Kidney (tissue), 14 donors: Measurements from ENCODE around the gene SLC25A30. TPM values are rescaled to one million over a fixed set of nuclear protein-coding genes. Genes with fewer than 3 reads are reported as not detected.
"Not testable (repeated sequence)": the region's sequence is repeated elsewhere in the genome, so short reads cannot be mapped to it uniquely, and the experiment has no call there.

Source experiments
- DNase-seq, 5 donors: peaks; one replicate each; pipeline ENCODE4 v3.0.0-alpha.2; 2013 to 2020
- FAIRE-seq: peaks from 2 replicates; lab custom pipeline; 2012; peaks lifted over from hg19 to GRCh38; lab: Jason Lieb, UNC
- H3K27ac ChIP-seq, 2 donors: one replicate each; pipeline ENCODE4 v1.7.0; 2013; ENCODE audit warnings: low read depth in 2 of 2, low read length in 2 of 2, inconsistent platforms in 1 of 2
- H3K27me3 ChIP-seq: one replicate; pipeline ENCODE4 v1.7.1; 2013; ENCODE audit warnings: low read length, inconsistent platforms; ENCODE audit not compliant: control insufficient read depth, insufficient read depth
- H3K36me3 ChIP-seq, 3 donors: one replicate each; pipeline versions ENCODE4 v1.7.0 to v1.7.1; 2013; ENCODE audit warnings: low read length in 3 of 3, control low read depth in 1 of 3, inconsistent platforms in 1 of 3; ENCODE audit not compliant: insufficient read depth in 3 of 3, control insufficient read depth in 2 of 3
- H3K4me1 ChIP-seq, 3 donors: one replicate each; pipeline versions ENCODE4 v1.7.0 to v1.7.1; 2013; ENCODE audit warnings: low read length in 3 of 3, inconsistent platforms in 1 of 3, low read depth in 1 of 3; ENCODE audit not compliant: control insufficient read depth in 2 of 3, insufficient read depth in 2 of 3
- H3K4me3 ChIP-seq, 3 donors: one replicate each; pipeline versions ENCODE4 v1.7.0 to v1.8.1; 2013; ENCODE audit warnings: low read length in 3 of 3, control low read depth in 1 of 3, inconsistent platforms in 1 of 3
- H3K9ac ChIP-seq, 3 donors: one replicate each; pipeline versions ENCODE4 v1.7.0 to v1.7.1; 2013; ENCODE audit warnings: low read length in 3 of 3, control low read depth in 1 of 3, inconsistent platforms in 1 of 3
- H3K9me3 ChIP-seq, 3 donors: one replicate each; pipeline versions ENCODE4 v1.7.0 to v1.7.1; 2013; ENCODE audit warnings: low read length in 3 of 3, control low read depth in 1 of 3, inconsistent platforms in 1 of 3; ENCODE audit not compliant: control insufficient read depth in 2 of 3, insufficient read depth in 1 of 3
- intact Hi-C: fragments of 100-400 bp; cut with DNase I; formaldehyde crosslinking; loops from one replicate; pipeline ENCODE4 v1.11.1; 2022
- polyA plus RNA-seq: library from polyadenylated mRNA; stranded (reverse); fragments of 350-450 nt; fragmentation: Illumina TruSeq; extraction: RNeasy Lipid Tissue Mini Kit (QIAGEN cat#74804); gene quantifications from one replicate; pipeline ENCODE4 v1.2.3, GENCODE V29; 2014; ENCODE audit warnings: low read depth, low replicate concordance; ENCODE audit not compliant: insufficient read depth
- total RNA-seq: library from RNA; stranded (reverse); fragmentation: NEBNext Ultra II Directional; extraction: Animal tissue kit (Norgen Biotek cat#: 25700); gene quantifications from one replicate; pipeline ENCODE4 v1.2.1, GENCODE V29; 2021
- TF ChIP-seq, protein P1 (sequence below): IDR thresholded peaks from 3 replicates; pipeline ENCODE4 v1.5.1; 2012; ENCODE audit warnings: mild to moderate bottlenecking, moderate library complexity, borderline replicate concordance; ENCODE audit not compliant: insufficient read depth; ENCODE audit errors: extremely low read depth
- donor health status: control.
- donor health status: control.
- donor health status: control.
- donor health status: control.
- donor health status: control.
- donor health status: DM: yes; HTN: yes; CAD: no.
- donor health status: Normal renal cell carcinoma (clear cell type).

Gene SLC25A30
- total and polyA plus RNA-seq, 2 donors from 2014 or later: 32.9 to 47.1 TPM

GRCh38 chr13:45350152-45350551, 68.0 kb downstream of the SLC25A30 start:
- TF ChIP-seq, protein P1, sequence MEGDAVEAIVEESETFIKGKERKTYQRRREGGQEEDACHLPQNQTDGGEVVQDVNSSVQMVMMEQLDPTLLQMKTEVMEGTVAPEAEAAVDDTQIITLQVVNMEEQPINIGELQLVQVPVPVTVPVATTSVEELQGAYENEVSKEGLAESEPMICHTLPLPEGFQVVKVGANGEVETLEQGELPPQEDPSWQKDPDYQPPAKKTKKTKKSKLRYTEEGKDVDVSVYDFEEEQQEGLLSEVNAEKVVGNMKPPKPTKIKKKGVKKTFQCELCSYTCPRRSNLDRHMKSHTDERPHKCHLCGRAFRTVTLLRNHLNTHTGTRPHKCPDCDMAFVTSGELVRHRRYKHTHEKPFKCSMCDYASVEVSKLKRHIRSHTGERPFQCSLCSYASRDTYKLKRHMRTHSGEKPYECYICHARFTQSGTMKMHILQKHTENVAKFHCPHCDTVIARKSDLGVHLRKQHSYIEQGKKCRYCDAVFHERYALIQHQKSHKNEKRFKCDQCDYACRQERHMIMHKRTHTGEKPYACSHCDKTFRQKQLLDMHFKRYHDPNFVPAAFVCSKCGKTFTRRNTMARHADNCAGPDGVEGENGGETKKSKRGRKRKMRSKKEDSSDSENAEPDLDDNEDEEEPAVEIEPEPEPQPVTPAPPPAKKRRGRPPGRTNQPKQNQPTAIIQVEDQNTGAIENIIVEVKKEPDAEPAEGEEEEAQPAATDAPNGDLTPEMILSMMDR: no peak
- DNase-seq: no peak
- peaks cover 0 to 12% (median 5%) of the 10 kb centered on the region in 3 donors for H3K36me3 ChIP-seq
- H3K9me3 ChIP-seq: no peaks in the 10 kb centered on the region
- intact Hi-C loops: no loop called here
- FAIRE-seq: no peak
- no peaks in the 10 kb centered on the region for H3K27me3 ChIP-seq
- no peaks in the 10 kb centered on the region for H3K4me1 ChIP-seq
- H3K27ac ChIP-seq: no peak overlapping the region
- H3K4me3 ChIP-seq: no peak overlapping the region
- no peak overlapping the region for H3K9ac ChIP-seq

DNA sequence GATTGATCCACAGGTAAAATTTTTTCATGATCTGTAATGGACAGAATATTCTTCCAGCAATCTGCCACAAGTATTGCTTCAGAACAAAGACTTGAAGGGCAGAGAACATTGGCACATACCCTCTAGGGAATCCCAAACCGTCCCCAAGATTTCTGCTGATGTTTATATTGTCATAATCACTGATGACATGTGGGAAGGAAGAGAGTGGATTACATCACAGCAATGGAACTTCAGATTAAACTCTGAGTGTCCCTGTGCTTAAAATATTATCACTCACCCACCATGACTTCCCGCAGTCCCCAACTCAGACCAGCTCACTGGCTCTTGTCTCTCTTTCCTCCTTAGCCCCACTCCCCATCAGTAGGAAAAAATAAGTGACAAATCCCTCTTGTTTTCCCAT, 68.7 kb downstream of the SLC25A30 start:
- H3K9me3 ChIP-seq: no peaks in the 10 kb centered on the region
- H3K27me3 ChIP-seq: no peaks in the 10 kb centered on the region
- H3K9ac ChIP-seq: no peak overlapping the region
- no peak overlapping the region for H3K4me3 ChIP-seq
- H3K36me3 ChIP-seq: peaks cover 0 to 8% (median 5%) of the 10 kb centered on the region in 3 donors
- intact Hi-C loops: no loop called here
- no peak overlapping the region for H3K27ac ChIP-seq
- DNase-seq (no peak), FAIRE-seq (no peak)
- H3K4me1 ChIP-seq: no peaks in the 10 kb centered on the region
- TF ChIP-seq, protein P1: no peak

GRCh38 chr13:45344064-45344463, 74.1 kb downstream of the SLC25A30 start:
- H3K9me3 ChIP-seq, FAIRE-seq, DNase-seq, H3K27ac ChIP-seq, H3K9ac ChIP-seq, H3K27me3 ChIP-seq, H3K4me1 ChIP-seq, H3K4me3 ChIP-seq, intact Hi-C loops: not testable (repeated sequence)
- H3K36me3 ChIP-seq: peaks cover 3 to 12% (median 7%) of the 10 kb centered on the region in 3 donors

Other genes with a start within 250 kb of the SLC25A30 start
- 0.22 TPM for gene KCTD4, start 217.3 kb downstream of the SLC25A30 start, total RNA-seq
- 0.34 TPM for gene KCTD4, start 217.3 kb downstream of the SLC25A30 start, polyA plus RNA-seq
- gene TPT1, start 77.2 kb downstream of the SLC25A30 start, total RNA-seq: 4,291 TPM
- gene TPT1, start 77.2 kb downstream of the SLC25A30 start, polyA plus RNA-seq: 6,901 TPM
- 26.0 TPM for gene COG3, start 46.6 kb upstream of the SLC25A30 start, total RNA-seq
- 18.0 TPM for gene COG3, start 46.6 kb upstream of the SLC25A30 start, polyA plus RNA-seq
- not detected for gene ERICH6B, start 197.4 kb upstream of the SLC25A30 start, total RNA-seq
- not detected for gene ERICH6B, start 197.4 kb upstream of the SLC25A30 start, polyA plus RNA-seq